ENCODE data around the gene IER5. TPM values are rescaled to one million over a fixed set of nuclear protein-coding genes. Genes with fewer than 3 reads are reported as not detected.

IER5 gene
- total and polyA plus RNA-seq, 2 donors (not counting 1 experiment from before 2014, with no cell fraction given), result 98.1 to 166 TPM

GRCh38 chr1:181073638-181074037 lies 14.9 kb upstream of the IER5 start:
- Histone ChIP-seq H3K36me3 (replicated peaks in 1 of 2; ENCODE audit: control extremely low read depth in 1 of 2, control insufficient read depth in 1 of 2, extremely low read depth in 1 of 2, insufficient read depth in 2 of 2, low read length in 1 of 2) (no peaks in the 10 kb centered on the region), H3K4me2 (replicated peaks; ENCODE audit: low read depth, low read length, poor library complexity, severe bottlenecking) (no peak overlapping the region), H3K79me2 (ENCODE audit: control insufficient read depth, insufficient read depth, low read length) (no peaks in the 10 kb centered on the region), H3K4me3 (ENCODE audit: control extremely low read depth in 1 of 5, extremely low read depth in 1 of 5, insufficient read depth in 1 of 5, low read depth in 2 of 5, low read length in 4 of 5) (no peak overlapping the region), H3K9me3 (ENCODE audit: control extremely low read depth in 1 of 3, control insufficient read depth in 2 of 3, insufficient read depth in 1 of 3, low read length in 2 of 3) (peaks cover 0 to 12% (median 4%) of the 10 kb centered on the region in 3 donors), H3K27ac (ENCODE audit: low read length in 2 of 2) (no peak overlapping the region), H3K9ac (ENCODE audit: low read length) (no peak overlapping the region), H3K4me1 (ENCODE audit: control insufficient read depth in 2 of 2, insufficient read depth in 2 of 2, low read length in 2 of 2) (no peaks in the 10 kb centered on the region), H3K27me3 (replicated peaks in 1 of 4; ENCODE audit: control extremely low read depth in 1 of 4, control insufficient read depth in 3 of 4, insufficient read depth in 4 of 4, low read length in 3 of 4) (peaks cover 0 to 7% (median 0%) of the 10 kb centered on the region in 4 experiments), H4K20me1 (ENCODE audit: control insufficient read depth, insufficient read depth, low read length, poor library complexity, severe bottlenecking) (no peaks in the 10 kb centered on the region), H2AFZ (ENCODE audit: insufficient read depth, low read depth, low read length, poor library complexity, severe bottlenecking) (no peak overlapping the region)
- Mint-ChIP-seq H3K9me3 (ENCODE audit: insufficient read depth) (no peaks in the 10 kb centered on the region), H3K27ac (no peak overlapping the region), H3K4me1 (peaks cover 2% of the 10 kb centered on the region), H3K4me3 (no peak overlapping the region), H3K27me3 (peaks cover 29% of the 10 kb centered on the region)
- WGBS (ENCODE audit: insufficient coverage), result 81% methylated on average over 7 of the region's 10 CpGs
- CTCF ChIA-PET, result no interaction called here
- no peak for TF ChIP-seq CTCF (IDR thresholded peaks at IDR 0.05)
- TF ChIP-seq EZH2 (IDR thresholded peaks at IDR 0.05; ENCODE audit: borderline replicate concordance, insufficient read depth, low read depth, low read length, poor library complexity, severe bottlenecking), result no peak
- POLR2A ChIA-PET, result no interaction called here
- ATAC-seq (ENCODE audit: low read depth) (no peak), DNase-seq (no peak)
- intact Hi-C loops (cut with micrococcal nuclease), result no loop called here

GRCh38 chr1:181075766-181076350 lies 12.6 kb upstream of the IER5 start:
- Histone ChIP-seq H3K79me2 (ENCODE audit: control insufficient read depth, insufficient read depth, low read length) (no peaks in the 10 kb centered on the region), H3K36me3 (replicated peaks in 1 of 2; ENCODE audit: control extremely low read depth in 1 of 2, control insufficient read depth in 1 of 2, extremely low read depth in 1 of 2, insufficient read depth in 2 of 2, low read length in 1 of 2) (no peaks in the 10 kb centered on the region), H3K4me1 (ENCODE audit: control insufficient read depth in 2 of 2, insufficient read depth in 2 of 2, low read length in 2 of 2) (peaks cover 4% of the 10 kb centered on the region in 2 donors), H3K27me3 (replicated peaks in 1 of 4; ENCODE audit: control extremely low read depth in 1 of 4, control insufficient read depth in 3 of 4, insufficient read depth in 4 of 4, low read length in 3 of 4) (peaks cover 0 to 7% (median 0%) of the 10 kb centered on the region in 4 experiments), H3K9me3 (ENCODE audit: control extremely low read depth in 1 of 3, control insufficient read depth in 2 of 3, insufficient read depth in 1 of 3, low read length in 2 of 3) (peaks cover 0 to 12% (median 4%) of the 10 kb centered on the region in 3 donors), H2AFZ (ENCODE audit: insufficient read depth, low read depth, low read length, poor library complexity, severe bottlenecking) (no peak overlapping the region), H3K4me2 (replicated peaks; ENCODE audit: low read depth, low read length, poor library complexity, severe bottlenecking) (no peak overlapping the region), H3K9ac (ENCODE audit: low read length) (no peak overlapping the region), H3K27ac (ENCODE audit: low read length in 2 of 2) (no peak overlapping the region), H4K20me1 (ENCODE audit: control insufficient read depth, insufficient read depth, low read length, poor library complexity, severe bottlenecking) (no peaks in the 10 kb centered on the region), H3K4me3 (ENCODE audit: control extremely low read depth in 1 of 5, extremely low read depth in 1 of 5, insufficient read depth in 1 of 5, low read depth in 2 of 5, low read length in 4 of 5) (no peak overlapping the region)
- intact Hi-C loops (cut with micrococcal nuclease), result no loop called here
- CTCF ChIA-PET, result interaction anchor here (1.2 to 2.1 kb wide), 2 partner anchors 14 to 37 kb away, joined by 5 to 12 read pairs; no protein-coding TSS in a partner anchor
- POLR2A ChIA-PET, result no interaction called here
- DNase-seq (no peak), ATAC-seq (ENCODE audit: low read depth) (no peak)
- 83% methylated on average over 3 of the region's 5 CpGs for WGBS (ENCODE audit: insufficient coverage)
- Mint-ChIP-seq H3K4me1 (peaks cover 4% of the 10 kb centered on the region), H3K27ac (no peak overlapping the region), H3K9me3 (ENCODE audit: insufficient read depth) (no peaks in the 10 kb centered on the region), H3K4me3 (no peak overlapping the region), H3K27me3 (peaks cover 32% of the 10 kb centered on the region)
- TF ChIP-seq EZH2 (IDR thresholded peaks at IDR 0.05; ENCODE audit: borderline replicate concordance, insufficient read depth, low read depth, low read length, poor library complexity, severe bottlenecking) (no peak), CTCF (IDR thresholded peaks at IDR 0.05) (no peak)
